Fibroblast of skin of scalp (primary cell): ENCODE results near the gene NCF4.

Source experiments
- DNase-seq: peaks from one replicate; pipeline ENCODE4 v3.0.0-alpha.2; 2013

The NCF4 gene

DNA sequence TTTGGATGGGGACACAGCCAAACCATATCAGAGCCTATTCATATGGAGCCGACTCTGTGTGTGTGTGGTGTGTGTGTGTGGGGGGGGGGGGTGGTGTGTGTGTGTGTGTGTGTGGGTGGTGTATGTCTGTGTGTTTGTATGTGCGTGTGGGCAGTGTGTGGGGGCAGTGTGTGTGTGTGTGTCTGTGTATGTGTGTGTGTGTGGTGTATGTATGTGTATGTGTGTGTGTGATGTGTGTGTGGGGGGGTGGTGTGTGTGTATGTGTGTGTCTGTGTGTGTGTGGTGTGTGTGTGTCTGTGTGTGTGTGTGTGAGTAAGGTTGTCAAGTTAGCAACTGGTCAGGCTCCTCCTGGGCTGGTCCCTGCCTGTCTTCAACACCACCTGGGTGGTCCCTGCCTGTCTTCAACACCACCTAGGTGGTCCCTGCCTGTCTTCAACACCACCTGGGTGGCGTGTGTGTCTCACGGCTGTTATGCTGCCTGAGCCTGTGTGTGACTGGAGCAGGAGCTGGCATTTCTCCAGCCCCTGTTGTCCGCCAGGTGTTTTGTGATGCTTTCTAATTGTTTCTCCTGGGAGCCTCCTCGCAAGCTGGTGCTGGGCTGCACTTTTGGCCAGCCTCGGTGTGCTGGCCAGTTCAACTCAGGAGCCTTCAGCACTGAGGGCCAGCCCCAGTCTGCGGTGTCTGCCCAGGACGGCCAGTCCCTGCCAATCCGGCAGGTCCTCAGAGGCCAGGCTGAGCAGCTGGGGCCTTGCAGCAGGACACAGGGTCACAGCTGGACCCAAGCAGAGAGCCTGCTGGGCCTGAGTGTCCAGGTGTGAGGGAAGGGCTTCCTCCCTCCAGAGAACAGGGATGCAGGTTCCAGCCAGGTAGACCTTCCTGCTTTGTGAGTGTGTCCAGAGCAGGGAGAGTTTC lies 22.4 kb upstream of the NCF4 start:
- DNase-seq: no peak

DNA sequence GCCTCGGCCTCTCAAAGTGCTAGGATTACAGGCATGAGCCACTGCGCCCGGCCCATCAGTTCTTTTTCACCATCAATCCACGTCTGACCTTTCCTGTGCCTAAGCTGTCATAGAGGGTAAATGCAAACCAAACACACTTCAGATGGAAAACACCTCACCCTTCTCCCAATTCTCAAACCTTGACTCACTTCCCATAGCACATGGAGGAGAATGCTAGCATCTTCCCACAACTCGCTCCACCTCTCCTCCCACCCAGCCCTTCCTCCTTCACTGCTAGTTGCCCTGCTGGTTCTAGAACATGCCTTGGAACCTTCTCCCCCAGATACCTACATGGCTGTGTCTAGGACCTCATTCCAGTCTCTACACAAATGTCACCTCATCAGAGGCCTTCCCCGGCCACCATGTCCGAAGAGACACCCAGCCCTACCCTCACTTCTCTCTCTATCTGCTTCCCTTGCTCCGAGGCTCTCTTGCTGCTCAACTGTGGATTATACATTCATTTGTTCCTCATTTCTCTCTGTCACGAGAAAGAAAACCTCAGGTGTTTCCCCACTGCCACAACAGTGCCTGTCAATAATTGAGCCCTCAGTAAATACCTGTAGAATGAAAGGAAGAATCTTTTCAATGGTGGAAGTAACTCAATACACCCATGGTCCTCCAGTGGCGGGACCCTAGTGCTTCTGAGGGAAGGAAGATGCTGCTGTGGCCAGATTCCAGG lies 21.3 kb upstream of the NCF4 start:
- DNase-seq: no peak

DNA sequence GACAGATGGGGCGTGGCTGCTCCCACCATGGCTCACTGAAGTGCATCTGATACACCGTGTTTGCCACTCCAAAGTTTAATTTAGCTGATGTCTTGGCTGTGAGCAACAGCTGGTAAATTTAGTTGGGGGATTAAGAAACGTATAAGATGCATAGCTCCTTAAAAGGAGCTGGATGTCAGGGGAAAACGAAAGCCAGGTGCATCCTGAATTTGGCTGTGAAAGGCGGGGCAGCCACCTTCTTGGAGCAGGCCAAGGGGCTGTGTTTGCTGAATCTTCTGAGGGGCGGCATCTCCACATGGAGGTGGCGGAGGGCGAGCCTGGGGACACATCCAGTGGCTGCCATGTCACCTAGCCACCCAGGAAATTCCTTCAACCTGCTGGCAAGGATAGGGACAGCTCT lies 20.7 kb upstream of the NCF4 start:
- no peak for DNase-seq

DNA sequence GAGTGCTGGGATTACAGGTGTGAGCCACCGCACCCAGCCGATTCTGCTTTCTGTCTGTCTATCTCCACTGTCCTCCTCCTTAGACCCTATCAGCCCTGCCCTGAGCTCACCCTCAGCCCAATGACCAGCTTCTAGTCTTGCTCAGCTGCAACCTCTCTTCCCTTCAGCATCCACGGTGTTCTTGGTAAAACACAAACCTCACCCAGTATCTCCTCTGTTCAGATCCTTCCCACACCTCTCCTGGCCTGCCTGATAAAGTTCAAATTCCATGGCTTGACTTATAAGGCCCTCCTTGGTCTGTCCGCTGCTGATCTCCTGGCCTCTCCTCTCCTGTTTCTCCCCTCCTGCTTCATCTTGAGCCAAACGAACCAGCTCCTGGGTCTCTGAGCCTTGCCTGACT lies 14.5 kb upstream of the NCF4 start:
- no peak for DNase-seq

DNA sequence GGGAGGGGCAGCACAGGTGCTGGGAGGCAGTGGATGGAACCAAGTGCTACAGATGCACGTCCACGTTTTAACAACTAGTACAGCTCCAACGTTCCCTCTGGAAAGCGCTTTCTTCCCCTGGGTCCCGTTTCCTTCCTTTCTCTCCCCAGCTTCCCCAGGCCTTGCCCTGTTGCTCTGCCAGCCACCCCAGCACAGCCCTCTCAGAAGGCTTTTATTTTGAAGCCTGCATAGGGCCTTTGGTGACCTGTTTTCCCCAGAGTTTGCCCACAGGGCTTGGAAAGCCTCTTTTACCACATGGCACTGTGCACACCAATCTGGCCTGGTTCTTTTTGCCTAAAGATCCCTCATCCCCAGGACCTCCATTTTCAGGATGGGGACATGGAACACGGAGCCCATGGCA lies 13.9 kb upstream of the NCF4 start:
- no peak for DNase-seq

DNA sequence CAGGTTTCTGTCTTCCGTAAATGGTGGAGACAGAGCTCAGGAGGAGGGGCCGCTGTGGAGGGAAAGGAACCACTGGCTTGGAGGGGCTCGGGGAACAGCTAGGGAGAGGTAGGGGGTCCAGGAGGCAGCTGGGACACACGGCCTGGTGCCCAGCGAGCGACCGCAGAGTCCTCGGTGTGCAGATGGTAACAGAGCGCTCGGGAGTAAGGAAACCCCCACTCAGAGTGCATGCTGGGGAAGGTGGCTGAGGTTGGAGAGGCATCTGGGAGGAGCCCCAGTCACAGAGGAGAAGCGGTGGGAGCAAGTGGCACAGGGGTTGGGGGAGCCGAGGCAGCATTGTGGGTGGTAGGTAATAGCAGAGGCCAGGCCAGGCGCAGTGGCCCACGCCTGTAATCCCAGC lies 10.8 kb upstream of the NCF4 start:
- no peak for DNase-seq

DNA sequence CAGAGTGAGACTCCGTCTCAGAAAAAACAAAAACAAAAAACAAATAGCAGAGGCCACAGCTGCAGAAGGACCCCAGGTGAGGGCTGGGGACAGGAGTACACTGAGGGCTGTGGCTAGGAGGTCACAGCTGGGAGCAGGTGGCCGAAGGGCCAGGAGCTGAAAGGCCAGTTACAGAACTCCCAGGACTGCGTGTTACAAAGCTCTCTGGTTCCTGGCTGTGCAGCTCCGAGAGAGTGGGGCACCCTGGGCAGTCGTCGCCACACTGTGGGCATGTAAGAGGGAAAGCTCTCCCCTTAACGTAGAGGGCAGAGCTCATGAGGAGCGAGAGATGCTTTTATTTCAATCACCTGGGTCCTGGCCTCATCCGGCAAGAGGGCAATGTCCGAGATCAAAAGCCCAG lies 10.1 kb upstream of the NCF4 start:
- DNase-seq: no peak

DNA sequence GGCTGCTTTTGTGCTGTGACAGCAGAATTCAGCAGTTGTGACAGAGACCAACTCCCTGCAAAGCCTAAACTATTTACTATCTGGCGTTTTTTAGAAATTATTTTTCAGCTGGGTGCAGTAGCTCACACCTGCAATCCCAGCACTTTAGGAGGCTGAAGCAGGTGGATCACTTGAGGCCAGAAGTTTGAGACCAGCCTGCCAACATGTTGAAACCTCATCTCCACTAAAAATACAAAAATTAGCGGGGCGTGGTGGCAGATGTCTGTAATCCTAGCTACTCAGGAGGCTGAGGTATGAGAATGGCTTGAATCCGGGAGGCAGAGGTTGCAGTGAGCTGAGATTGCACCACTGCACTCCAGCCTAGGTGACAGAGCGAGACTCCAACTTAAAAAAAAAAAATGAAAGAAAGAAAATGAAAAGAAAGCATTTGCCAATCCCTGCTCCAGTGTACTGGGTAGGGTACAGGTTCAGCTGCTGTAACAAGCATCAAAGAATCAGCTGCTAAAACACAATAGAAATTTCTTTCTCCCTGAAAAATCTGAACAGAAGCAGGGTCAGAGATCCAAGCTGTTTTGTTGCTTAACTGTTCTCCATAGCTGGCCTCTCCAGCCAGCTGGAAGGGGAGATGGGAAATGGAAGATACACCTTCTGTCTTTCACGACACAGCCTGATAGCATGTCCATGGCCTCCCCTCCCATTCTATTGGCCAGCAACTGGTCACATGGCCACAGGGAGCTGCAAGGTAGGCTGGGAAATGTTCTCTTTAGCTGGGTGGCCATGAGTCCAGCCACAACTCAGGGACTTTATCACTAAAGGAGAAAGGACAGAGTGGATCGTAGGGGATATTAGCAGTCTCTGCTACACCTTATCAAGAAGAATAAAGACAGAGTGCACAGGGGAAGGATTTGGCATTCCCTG lies 8.5 kb upstream of the NCF4 start:
- no peak for DNase-seq

DNA sequence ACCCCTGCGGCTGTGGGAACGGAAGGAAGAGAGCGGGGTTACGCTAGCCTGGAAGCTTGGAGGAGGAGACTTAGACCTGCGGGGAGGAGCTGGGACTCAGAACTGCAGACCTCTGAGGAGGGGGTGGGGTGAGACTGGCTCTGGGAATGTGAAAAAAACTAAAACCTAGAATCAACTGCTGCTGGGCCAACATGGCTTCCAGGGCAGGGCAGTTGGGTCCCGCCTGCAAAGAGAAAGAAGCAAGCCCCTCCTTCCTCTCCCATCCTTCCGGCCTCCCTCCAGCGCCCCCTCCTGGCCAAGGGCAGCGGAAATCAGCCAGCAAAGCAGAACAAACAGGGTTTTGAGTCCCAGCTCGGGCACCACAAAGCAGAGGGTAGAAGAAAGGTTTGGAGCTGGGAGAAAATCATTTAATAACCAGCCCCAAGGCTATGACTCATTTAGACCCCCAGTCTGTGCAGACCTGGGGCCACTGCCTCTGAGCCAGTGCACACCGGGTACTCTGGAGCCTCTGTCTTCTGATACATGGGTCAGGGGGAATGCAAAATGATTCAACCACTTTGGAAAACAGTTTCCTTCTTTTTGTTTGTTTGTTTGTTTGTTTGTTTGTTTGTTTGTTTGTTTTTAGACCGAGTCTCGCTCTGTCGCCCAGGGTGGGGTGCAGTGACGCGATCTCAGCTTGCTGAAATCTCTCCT lies 7.3 kb upstream of the NCF4 start:
- peak; percentile 59 for DNase-seq

DNA sequence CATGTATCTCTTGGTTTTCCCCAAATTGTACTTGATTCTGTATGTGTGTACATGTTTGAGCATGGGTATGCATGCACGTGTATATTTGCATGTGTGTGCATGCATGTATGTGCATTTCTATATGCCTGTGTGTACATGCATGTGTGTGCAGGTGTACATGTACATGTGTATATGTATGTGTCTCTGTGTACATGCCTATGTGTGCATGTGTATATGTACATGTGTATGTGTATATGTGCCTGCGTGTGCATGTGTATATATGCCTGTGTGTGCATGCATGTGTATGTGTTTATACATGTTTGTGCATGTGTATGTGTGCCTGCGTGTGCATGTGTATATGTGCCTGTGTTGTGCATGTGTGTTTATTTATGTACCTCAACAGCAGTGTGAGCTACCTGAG lies 5.3 kb upstream of the NCF4 start:
- DNase-seq: no peak

DNA sequence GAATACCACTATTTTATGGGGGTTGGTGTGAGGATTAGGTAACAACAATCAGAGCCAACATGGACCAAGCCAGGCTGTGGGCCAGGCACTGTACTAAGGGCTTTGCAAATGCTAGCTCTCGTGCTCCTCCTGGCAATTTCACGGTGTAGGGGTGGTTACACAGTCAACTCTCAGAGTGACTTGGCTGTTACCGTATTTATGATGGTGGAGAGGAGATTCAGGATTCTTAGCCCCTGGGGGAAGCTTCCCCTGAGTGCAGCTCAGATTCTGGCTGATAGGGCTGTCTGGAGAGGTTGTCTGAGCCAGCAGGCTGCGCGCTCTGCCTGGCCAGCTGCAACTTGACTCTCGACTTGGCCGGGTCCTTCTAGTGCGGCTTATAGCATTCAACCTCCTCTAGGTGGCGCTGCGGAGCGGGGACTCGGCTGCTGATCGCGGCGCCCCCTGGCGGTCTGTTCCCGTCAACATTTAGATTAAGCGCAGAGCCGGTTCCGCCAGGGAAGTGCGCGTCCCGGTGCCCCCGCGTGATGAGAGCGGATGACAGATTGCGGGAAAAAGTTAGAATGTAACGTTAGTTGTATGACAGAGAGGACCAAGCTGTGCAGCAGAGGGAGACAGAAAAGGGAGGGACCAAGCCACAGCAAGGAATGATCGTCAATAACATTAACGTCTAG lies 4.5 kb upstream of the NCF4 start:
- DNase-seq: peak; percentile 79

DNA sequence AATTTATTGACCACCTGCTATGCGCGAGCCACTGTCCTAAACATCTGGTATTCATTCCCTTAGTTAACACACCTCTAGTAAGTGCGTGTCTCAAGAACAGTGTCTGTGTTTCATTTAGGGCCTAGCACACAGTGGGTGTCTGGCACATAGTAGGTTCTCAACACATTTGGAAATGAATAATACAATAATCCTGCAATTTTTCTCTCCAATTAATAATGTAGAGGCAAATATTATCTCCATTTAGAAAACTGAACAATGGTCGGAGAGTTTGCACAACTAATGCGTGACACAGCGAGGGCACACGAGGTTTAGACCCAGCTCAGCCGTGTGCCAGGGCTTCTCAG lies 4.0 kb upstream of the NCF4 start:
- DNase-seq: no peak

DNA sequence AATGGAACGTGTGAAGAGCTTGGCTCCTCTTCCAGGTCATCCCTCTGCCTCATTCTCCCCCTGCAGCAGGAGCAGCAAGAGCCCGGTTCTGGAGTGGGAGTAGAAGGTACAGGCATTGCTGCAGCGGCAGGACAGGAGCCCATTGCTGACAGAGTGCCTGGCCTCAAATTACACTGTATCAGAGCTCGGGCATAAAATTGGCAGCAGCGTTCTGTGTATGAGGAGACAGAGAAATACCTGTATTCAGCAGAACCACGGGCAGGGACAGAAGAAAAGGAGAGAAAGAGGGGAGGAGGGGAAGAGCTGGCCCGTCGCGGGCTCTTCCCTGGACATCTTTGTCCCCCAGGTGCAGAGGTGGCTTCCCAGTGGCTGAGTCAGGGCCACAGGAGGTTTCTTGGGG lies 2.6 kb upstream of the NCF4 start:
- no peak for DNase-seq

DNA sequence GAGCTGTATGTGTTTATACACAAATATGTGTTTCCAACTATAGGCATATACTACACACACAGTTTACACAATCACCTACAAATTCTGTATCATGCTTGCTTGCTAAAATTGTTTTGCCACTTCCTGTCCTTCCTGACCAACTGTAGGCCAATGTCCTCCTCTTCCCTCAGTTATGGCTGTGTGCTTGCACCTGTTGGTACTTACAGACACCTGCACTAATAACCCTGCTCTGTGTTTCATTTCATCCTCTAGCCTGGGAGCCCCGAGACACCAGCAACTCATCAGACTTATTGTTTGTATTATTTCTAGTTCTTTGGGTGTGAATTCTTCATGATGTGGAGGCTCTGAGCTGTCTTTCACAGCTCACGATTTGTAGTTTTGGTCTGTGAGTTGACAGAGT lies 1.8 kb upstream of the NCF4 start:
- DNase-seq: no peak

DNA sequence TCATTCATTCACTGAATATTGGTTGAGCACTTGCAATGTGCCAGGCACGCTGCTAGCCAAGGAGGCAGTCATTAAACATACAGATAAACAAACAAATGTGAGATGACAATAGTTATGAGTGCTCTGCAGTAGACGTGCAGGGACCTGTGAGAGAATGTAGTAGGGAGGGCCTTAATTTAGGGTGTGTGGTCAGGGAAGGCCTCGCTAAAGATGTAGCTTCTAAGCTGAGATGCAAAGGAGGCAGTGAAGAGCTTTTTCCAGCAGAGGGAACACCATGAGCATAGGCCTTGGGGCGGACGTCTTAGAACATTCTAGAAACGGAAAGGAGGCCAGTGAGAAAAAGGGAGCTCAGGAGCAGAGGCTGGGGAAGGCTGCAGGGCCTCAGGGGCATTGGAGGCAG lies 789 bp upstream of the NCF4 start:
- DNase-seq: no peak

DNA sequence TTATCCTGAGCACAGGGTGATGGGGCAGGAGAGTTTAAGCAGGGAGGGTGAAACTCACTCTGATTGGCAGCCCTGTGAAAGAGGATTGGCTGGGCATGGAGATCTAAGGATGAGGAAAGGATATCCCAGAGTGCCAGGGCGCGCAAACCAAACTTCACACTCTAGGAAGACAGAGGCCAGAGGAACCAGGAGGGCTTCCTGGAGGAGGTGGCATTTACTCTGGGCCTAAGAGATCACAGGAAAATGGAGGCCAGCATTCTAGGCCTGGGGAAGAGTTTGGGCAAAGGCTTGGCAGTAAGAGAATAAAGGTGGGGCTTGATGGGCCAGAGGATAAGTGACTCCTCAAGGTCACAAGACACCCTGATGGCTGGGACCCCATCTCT lies 377 bp upstream of the NCF4 start:
- DNase-seq: no peak

DNA sequence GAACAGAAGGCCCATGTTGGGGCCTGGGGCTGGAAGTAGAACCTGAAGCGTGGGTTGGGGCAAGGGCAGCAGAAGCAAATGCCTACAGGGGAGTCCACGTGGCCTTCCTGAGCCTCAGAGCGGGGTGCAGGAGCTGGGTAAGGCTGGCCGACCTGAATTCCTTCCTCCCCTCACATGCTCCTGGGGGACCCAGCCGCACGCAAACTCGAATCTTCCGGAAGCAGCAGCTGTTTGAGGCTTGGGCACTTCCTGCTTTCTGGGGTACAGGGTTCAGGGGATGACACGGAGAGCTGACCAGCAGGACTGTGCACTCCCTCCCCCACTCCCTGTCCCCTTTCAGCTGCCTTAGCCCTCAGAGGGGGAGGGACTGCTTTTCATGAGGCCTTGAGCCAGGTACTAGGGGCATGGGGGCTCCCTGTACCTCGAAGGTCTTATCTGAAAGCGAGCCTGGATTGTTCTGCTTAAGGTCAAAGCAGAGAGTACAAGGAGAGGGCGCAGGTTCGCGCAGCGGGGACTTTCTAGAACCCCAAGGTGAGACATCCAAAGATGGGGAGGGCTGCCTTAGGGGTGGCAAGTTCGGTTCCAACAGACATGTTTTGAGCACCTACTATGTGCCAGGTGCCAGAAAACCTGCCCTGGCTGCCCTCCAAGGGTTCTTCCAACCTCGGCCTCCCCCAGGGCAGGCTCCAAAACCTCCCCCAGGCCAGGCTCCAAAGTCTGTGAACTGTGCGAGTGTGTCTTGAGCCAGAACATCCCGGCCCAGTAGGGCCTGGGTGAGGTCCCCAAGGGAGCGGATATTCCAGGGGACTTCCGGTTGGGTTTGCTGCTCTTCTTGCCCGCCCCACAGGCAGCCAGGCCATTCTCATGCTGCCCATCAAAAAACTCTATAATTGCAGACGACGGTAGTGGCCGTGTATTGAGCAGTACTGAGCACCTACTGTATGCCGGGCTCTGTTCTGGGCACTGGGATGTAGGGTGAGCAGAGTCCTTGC lies 1.7 kb downstream of the NCF4 start:
- no peak for DNase-seq

DNA sequence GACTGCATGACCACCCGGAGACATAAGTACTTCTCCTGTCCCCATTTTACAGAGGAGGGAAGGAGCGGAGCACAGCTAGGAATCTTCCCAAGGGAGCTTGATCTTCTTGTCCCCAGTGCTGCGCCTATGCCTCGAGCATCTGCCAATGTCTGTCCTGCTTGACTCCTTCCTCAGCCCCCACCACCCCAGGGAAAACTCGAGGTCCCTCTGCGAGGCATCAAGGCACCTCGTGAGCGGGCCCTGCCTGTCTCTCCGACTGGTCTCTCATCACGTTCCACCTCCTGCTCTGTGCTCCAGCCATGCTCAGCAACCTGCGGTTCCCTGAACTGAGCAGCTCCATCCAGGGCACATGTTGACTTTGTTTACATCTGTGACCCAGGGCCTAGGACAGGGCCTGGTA lies 2.5 kb downstream of the NCF4 start:
- no peak for DNase-seq

DNA sequence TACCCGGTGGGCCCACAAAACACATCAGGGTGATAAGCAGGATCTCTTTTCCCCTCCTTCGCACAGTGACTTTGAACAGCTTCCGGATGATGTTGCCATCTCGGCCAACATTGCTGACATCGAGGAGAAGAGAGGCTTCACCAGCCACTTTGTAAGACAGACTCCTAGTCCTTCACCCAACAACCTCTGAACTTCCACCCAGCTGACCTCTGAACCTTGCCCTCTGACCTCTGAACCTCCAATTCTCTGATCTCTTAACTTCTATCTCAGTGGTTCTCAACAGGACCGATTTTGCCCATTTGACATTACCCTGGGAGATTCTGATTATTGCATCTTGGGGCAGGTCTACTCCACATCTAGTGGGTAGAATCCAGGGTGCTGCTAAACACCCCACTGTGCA lies 3.2 kb downstream of the NCF4 start:
- DNase-seq: no peak

DNA sequence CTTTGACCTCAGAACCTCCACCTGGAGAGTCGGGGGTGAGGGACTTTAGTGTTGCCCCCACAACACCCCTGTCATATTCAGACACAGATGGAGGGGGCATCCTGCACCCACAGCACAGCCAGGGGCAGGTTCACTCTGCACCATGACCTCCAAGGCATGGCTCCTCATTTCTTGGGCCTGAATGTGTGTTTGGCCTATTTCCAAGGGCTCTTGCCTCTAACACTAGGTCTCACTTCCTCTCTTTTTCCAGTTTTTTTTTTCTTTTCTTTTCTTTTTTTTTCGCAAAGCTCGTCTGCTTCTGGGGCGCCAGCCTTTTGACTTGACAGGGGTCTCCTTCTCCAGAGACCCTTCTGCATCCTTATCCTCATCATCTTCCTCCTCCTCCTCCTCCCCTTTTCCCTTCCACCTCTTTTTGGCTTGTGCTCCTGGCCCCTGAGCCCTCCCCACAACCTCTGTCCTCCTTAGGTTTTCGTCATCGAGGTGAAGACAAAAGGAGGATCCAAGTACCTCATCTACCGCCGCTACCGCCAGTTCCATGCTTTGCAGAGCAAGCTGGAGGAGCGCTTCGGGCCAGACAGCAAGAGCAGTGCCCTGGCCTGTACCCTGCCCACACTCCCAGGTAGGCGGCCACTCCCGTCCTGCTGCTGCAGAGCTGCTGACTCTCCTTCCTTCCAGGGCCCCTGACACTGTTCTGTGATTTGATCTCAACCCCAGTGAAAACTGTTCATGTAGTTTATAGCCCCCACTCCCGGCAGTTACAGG lies 3.8 kb downstream of the NCF4 start:
- no peak for DNase-seq
